NCI-H1436 treated with DMSO at 0.1 percent for 48 hours (cell line): ENCODE measurements around the gene LRIT3.
"Not testable (repeated sequence)": the region's sequence is repeated elsewhere in the genome, so short reads cannot be mapped to it uniquely, and the experiment has no call there.

Experiments used
- DNase-seq: peaks from one replicate; lab custom pipeline; 2025; lab: John Stamatoyannopoulos, UW

The LRIT3 gene

GRCh38 chr4:109848501-109848900, 594 bp downstream of the LRIT3 start:
- DNase-seq = no peak

DNA sequence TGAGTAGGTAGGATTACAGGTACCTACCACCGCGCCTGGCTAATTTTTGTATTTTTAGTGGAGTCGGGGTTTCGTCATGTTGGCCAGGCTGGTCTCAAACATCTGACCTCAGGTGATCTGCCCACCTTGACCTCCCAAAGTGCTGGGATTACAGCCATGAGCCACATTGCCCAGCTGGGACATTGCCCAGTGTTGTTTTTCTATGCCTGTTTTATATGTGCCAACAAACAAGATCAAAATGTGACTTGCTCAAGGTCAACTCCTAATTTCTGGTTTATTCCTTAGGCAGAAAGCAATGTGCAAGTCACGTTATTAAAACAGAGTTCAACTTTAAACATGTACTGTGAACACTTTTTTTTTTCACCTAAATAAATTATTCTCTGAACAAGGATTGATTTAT, 2.7 kb downstream of the LRIT3 start:
- DNase-seq = no peak

- not testable (repeated sequence) for DNase-seq
Measured at GRCh38 chr4:109859426-109860300, 11.8 kb downstream of the LRIT3 start.

- DNase-seq = no peak
Measured at GRCh38 chr4:109861271-109861670, 13.4 kb downstream of the LRIT3 start.

- no peak for DNase-seq
Measured at GRCh38 chr4:109861916-109862511, 14.1 kb downstream of the LRIT3 start.

DNA sequence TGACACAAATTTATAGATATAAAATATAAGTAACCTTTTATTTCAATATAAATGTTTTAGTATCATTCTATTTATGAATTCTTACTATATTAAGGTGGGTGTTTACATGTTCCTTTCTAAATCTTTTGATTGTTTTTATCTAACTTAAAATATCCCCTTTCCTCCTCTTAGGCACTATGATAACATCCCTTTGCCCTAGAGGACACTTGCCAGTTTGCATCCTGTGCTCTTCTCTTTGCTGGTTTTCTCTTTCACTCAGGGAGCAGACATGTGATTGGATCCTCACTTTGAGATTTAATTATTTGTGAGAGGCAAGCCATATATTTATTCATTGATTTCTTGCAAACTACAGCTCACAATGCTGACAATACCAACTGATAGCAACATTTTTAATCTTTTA, 16.2 kb downstream of the LRIT3 start:
- no peak for DNase-seq

DNA sequence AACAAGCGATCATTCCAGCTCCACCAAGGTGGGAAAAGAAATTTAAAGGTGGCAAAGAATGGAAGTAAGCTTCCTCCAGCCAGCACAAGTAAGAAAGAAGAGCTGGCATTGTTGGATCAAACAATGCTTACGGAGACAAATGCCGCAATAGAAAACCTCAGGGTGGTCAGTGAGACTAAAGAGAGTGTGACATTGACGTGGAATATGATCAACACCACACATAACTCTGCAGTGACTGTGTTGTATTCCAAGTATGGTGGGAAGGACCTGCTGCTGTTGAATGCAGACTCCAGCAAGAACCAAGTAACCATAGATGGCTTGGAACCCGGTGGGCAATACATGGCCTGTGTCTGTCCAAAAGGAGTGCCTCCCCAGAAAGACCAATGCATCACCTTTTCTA, 22.2 kb downstream of the LRIT3 start:
- no peak for DNase-seq

DNA sequence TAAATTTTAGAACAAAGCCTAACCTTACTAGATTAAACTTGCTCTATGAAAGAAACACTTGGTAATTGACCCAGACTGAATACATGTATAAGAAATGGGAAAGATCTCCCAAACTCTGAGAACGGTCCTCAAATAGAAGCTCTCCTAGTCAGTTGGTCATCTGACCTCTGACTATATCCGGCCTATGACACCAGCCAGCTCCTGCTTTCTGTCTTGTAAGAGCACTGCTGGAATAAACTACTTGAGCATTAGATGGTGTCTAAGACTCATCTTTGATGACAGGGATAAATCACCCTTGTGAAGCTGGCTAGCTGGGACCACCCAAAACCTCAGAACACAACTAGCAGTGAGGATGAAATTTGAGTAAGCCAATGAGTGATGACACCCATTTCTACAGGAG, 24.2 kb downstream of the LRIT3 start:
- DNase-seq = no peak

- no peak for DNase-seq
Measured at GRCh38 chr4:109872950-109873656, 25.2 kb downstream of the LRIT3 start.

- DNase-seq = no peak
Measured at GRCh38 chr4:109873791-109874514, 26.0 kb downstream of the LRIT3 start.

- no peak for DNase-seq
Measured at GRCh38 chr4:109875106-109875505, 27.2 kb downstream of the LRIT3 start.

DNA sequence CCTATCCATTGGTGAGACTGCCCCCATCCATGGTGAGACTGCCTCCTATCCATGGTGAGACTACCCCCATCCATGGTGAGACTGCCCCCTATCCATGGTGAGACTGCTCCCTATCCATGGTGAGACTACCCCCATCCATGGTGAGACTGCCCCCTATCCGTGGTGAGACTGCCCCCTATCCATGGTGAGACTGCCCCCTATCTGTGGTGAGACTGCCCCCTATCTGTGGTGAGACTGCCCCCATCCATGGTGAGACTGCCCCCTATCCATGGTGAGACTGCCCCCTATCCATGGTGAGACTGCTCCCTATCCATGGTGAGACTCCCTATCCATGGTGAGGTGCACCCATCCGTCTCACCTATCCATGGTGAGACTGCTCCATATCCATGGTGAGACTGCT, 27.6 kb downstream of the LRIT3 start:
- not testable (repeated sequence) for DNase-seq

DNA sequence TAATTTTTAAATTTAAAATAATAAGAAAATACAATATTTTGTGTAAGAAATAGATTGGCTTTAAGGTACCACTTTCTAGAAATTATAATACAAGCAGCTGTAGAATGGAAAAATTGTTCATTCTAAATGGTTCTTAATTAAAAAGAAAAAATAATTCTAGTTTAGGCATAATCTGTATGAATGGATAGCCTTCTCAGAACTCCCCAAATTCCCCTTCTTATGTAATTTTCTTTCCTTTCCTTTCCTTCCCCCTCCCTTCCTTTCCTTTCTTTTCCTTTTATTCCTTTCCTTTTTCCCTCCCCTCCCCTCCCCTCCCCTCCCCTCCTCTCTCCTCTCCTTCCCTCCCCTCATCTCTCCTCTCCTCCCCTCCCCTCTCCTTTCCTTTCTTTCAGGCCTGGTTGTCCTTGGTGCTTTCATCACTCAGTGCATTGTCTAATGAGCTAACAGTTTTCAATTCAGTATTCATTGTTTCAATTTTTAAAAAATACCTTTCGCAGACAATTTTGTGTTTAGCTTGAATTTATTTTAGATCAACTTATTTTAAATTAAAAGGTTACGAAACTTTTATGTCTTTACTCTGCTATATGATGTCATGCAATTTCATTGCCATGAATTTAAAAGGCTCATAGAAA, 28.8 kb downstream of the LRIT3 start:
- DNase-seq = no peak

- DNase-seq = no peak
Measured at GRCh38 chr4:109877400-109877799, 29.5 kb downstream of the LRIT3 start.

DNA sequence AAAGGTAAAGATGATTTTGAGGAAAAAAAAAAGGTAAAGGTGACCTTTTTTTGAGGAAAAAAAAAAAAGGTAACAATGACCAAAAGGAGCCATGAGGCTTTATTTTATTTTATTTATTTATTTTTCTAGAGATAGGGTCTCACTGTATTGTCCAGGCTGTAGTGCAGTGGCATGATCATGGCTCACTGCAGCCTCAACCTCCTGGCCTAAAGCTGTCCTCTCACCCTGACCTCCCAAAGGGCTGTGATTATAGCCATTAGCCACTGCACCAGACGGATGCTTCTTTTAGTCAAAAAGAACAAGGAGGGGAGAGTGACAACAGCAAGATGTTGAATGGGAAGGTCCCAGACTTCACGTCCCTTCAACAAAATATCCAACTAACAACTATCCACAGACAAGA, 30.4 kb downstream of the LRIT3 start:
- no peak for DNase-seq

- DNase-seq = no peak
Measured at GRCh38 chr4:109879081-109879480, 31.2 kb downstream of the LRIT3 start.

- DNase-seq = no peak
Measured at GRCh38 chr4:109879636-109880314, 31.9 kb downstream of the LRIT3 start.

- no peak for DNase-seq
Measured at GRCh38 chr4:109886303-109886702, 38.4 kb downstream of the LRIT3 start.

GRCh38 chr4:109887071-109887470, 39.2 kb downstream of the LRIT3 start:
- DNase-seq = no peak

- no peak for DNase-seq
Measured at GRCh38 chr4:109890076-109890475, 42.2 kb downstream of the LRIT3 start.

GRCh38 chr4:109902559-109903251, 54.8 kb downstream of the LRIT3 start:
- DNase-seq = no peak
